Activated CD4-positive, alpha-beta T cell treated with anti-CD3 and anti-CD28 coated beads, Interleukin-2, Interleukin-6, amounts not matched to agents 100 ng/mL and 50 ng/mL, durations not matched to agents 16 hours and 8 hours (primary cell): Measurements from ENCODE around the gene PSKH1.
"Not testable (repeated sequence)": the region's sequence is repeated elsewhere in the genome, so short reads cannot be mapped to it uniquely, and the experiment has no call there.

ENCODE experiments used
- DNase-seq: peaks from one replicate; pipeline ENCODE4 v3.0.0-alpha.2; 2020

Gene PSKH1

GRCh38 chr16:67927131-67927941, 34.3 kb downstream of the PSKH1 start:
- no peak for DNase-seq

GRCh38 chr16:67928147-67928546, 35.1 kb downstream of the PSKH1 start:
- no peak for DNase-seq

- DNase-seq: peak; percentile 87
These were observed 35.7 kb downstream of the PSKH1 start for GRCh38 chr16:67928561-67929364.

- DNase-seq: no peak
These were observed 37.1 kb downstream of the PSKH1 start for GRCh38 chr16:67930191-67930590.

- DNase-seq: no peak
These were observed 37.7 kb downstream of the PSKH1 start for GRCh38 chr16:67930678-67931211.

- DNase-seq: no peak
These were observed 38.8 kb downstream of the PSKH1 start, which contains the start of gene CTRL for GRCh38 chr16:67931712-67932461. Gene CTRL, minus strand, starts transcription at chr16:67931862. Its CDS starts 10 bp downstream, at chr16:67931852.

- DNase-seq: no peak
These were observed 39.4 kb downstream of the PSKH1 start for GRCh38 chr16:67932462-67932840.

- no peak for DNase-seq
These were observed 40.8 kb downstream of the PSKH1 start for GRCh38 chr16:67933805-67934204.

- DNase-seq: no peak
These were observed 41.4 kb downstream of the PSKH1 start for GRCh38 chr16:67934306-67935100.

- DNase-seq: no peak
These were observed 42.0 kb downstream of the PSKH1 start for GRCh38 chr16:67935101-67935401.

GRCh38 chr16:67935402-67936123, 42.5 kb downstream of the PSKH1 start:
- DNase-seq: peak; percentile 98

- peak; percentile 72 for DNase-seq
These were observed 43.2 kb downstream of the PSKH1 start, which contains the start of gene PSMB10 for GRCh38 chr16:67936124-67936879. Gene PSMB10, minus strand, starts transcription at chr16:67936850. Its CDS starts 101 bp downstream, at chr16:67936749.

- peak; percentile 90 for DNase-seq
These were observed 44.0 kb downstream of the PSKH1 start for GRCh38 chr16:67936880-67937605.

GRCh38 chr16:67937713-67938112, 44.7 kb downstream of the PSKH1 start:
- not testable (repeated sequence) for DNase-seq

- peak; percentile 25 for DNase-seq
These were observed 46.7 kb downstream of the PSKH1 start for GRCh38 chr16:67939507-67940445.

- no peak for DNase-seq
These were observed 47.5 kb downstream of the PSKH1 start for GRCh38 chr16:67940446-67941089.

GRCh38 chr16:67941469-67942199, 48.6 kb downstream of the PSKH1 start:
- DNase-seq: no peak

GRCh38 chr16:67942200-67942509, 49.1 kb downstream of the PSKH1 start:
- DNase-seq: peak; percentile 57
